Hepatocyte (in vitro differentiated cells): Measurements from ENCODE around the gene PSMD12. TPM values are rescaled to one million over a fixed set of nuclear protein-coding genes. Genes with fewer than 3 reads are reported as not detected.

Experiments used
- DNase-seq: peaks from one replicate; pipeline ENCODE4 v3.0.0-alpha.2; 2016; ENCODE audit warnings: low spot score
- H2AFZ ChIP-seq: fragments of 200-600 bp; sonication (generic); 2 replicates; pipeline ENCODE4 v1.6.0; 2016; ENCODE audit warnings: antibody characterized with exemption, mild to moderate bottlenecking
- H3K27ac ChIP-seq: fragments of 200-600 bp; sonication (generic); 2 replicates; pipeline ENCODE4 v1.5.1; 2016; ENCODE audit warnings: mild to moderate bottlenecking
- H3K27me3 ChIP-seq: fragments of 200-600 bp; sonication (generic); 2 replicates; pipeline ENCODE4 v1.6.1; 2016
- H3K36me3 ChIP-seq: fragments of 200-600 bp; sonication (generic); replicated peaks from 2 replicates; pipeline ENCODE4 v1.5.1; 2016; ENCODE audit warnings: low read depth; ENCODE audit not compliant: insufficient read depth
- H3K4me1 ChIP-seq: fragments of 200-600 bp; sonication (generic); 2 replicates; pipeline ENCODE4 v1.5.1; 2016; ENCODE audit warnings: mild to moderate bottlenecking, moderate library complexity; ENCODE audit not compliant: insufficient read depth
- H3K4me2 ChIP-seq: fragments of 200-600 bp; sonication (generic); 2 replicates; pipeline ENCODE4 v1.6.0; 2016
- H3K4me3 ChIP-seq: fragments of 200-600 bp; sonication (generic); 2 replicates; pipeline ENCODE4 v1.5.1; 2016; ENCODE audit warnings: mild to moderate bottlenecking
- H3K79me2 ChIP-seq: fragments of 200-600 bp; sonication (generic); 2 replicates; pipeline ENCODE4 v1.6.0; 2017; ENCODE audit warnings: mild to moderate bottlenecking
- H3K9me2 ChIP-seq: fragments of 200-600 bp; sonication (generic); replicated peaks from 2 replicates; pipeline ENCODE4 v1.6.0; 2017; ENCODE audit warnings: mild to moderate bottlenecking; ENCODE audit not compliant: insufficient read depth
- H3K9me3 ChIP-seq: fragments of 200-600 bp; sonication (generic); 2 replicates; pipeline ENCODE4 v1.5.1; 2016; ENCODE audit warnings: low read depth, mild to moderate bottlenecking
- H4K20me1 ChIP-seq: fragments of 200-600 bp; sonication (generic); 2 replicates; pipeline ENCODE4 v1.6.0; 2016; ENCODE audit warnings: mild to moderate bottlenecking; ENCODE audit not compliant: insufficient read depth, poor library complexity, severe bottlenecking
- EZH2 ChIP-seq: fragments of 200-600 bp; sonication (generic); IDR thresholded peaks from 2 replicates; pipeline ENCODE4 v1.6.1; 2016; ENCODE audit warnings: antibody characterized with exemption, mild to moderate bottlenecking, borderline replicate concordance
- EZH2phosphoT487 ChIP-seq: fragments of 200-600 bp; sonication (generic); IDR thresholded peaks from one replicate; pipeline ENCODE4 v1.6.1; 2018; ENCODE audit warnings: antibody characterized with exemption, mild to moderate bottlenecking, low read depth, moderate library complexity; ENCODE audit not compliant: unreplicated experiment, severe bottlenecking
- WGBS: methylation state at CpG from one replicate; pipeline ENCODE4 v1.1.6; 2016; ENCODE audit warnings: low lambda C conversion rate; ENCODE audit errors: missing lambda C conversion rate; 5-methylcytosine and 5-hydroxymethylcytosine counted together
- polyA plus RNA-seq: library from polyadenylated mRNA; unstranded; fragments of >200 nt; fragmentation: Nextera tagmentation; extraction: Ambion mirVana; gene quantifications from 2 replicates; pipeline ENCODE4 v1.2.1, GENCODE V29; 2016
- total RNA-seq: library from RNA; depleted of rRNA; stranded (reverse); fragments of >200 nt; gene quantifications from 2 replicates; pipeline ENCODE4 v1.2.3, GENCODE V29; 2014
- TF ChIP-seq, protein P1 (sequence below): fragments of 200-600 bp; sonication (generic); IDR thresholded peaks from 2 replicates; pipeline ENCODE4 v1.5.1; 2016; ENCODE audit warnings: antibody characterized with exemption, mild to moderate bottlenecking; ENCODE audit not compliant: poor library complexity

Gene PSMD12
- total and polyA plus RNA-seq, 2 experiments from 2014 or later, result 28.4 to 65.3 TPM

DNA sequence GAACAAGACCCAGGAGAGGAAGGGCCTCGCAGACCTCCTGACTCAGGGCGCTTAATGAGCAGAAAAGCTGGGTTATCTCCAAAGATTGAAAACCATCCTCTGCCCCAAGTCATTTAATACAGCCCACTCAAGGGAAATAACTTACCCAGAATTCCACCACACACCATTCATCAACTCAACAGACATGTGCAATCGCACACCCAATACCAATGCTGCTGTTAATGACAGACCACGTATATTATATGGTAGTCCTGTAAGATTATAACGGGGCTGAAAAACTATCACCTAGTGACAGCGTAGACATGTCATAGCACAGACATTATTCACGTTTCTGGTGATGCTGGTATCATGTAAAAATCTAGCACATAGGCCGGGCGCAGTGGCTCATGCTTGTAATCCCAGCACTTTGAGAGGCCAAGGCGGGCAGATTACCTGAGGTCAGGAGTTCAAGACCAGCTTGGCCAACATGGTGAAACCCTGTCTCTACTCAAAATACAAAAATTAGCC, 68.9 kb downstream of the PSMD12 start:
- Histone ChIP-seq H3K27ac (no peak overlapping the region), H3K4me1 (no peaks in the 10 kb centered on the region), H4K20me1 (no peaks in the 10 kb centered on the region), H3K27me3 (no peaks in the 10 kb centered on the region), H3K9me3 (no peaks in the 10 kb centered on the region), H3K4me3 (no peak overlapping the region), H3K79me2 (no peaks in the 10 kb centered on the region), H3K4me2 (no peak overlapping the region), H3K9me2 (no peaks in the 10 kb centered on the region), H3K36me3 (no peaks in the 10 kb centered on the region), H2AFZ (no peak overlapping the region)
- TF ChIP-seq, protein P1, sequence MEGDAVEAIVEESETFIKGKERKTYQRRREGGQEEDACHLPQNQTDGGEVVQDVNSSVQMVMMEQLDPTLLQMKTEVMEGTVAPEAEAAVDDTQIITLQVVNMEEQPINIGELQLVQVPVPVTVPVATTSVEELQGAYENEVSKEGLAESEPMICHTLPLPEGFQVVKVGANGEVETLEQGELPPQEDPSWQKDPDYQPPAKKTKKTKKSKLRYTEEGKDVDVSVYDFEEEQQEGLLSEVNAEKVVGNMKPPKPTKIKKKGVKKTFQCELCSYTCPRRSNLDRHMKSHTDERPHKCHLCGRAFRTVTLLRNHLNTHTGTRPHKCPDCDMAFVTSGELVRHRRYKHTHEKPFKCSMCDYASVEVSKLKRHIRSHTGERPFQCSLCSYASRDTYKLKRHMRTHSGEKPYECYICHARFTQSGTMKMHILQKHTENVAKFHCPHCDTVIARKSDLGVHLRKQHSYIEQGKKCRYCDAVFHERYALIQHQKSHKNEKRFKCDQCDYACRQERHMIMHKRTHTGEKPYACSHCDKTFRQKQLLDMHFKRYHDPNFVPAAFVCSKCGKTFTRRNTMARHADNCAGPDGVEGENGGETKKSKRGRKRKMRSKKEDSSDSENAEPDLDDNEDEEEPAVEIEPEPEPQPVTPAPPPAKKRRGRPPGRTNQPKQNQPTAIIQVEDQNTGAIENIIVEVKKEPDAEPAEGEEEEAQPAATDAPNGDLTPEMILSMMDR, result no peak
- TF ChIP-seq EZH2, result no peak
- TF ChIP-seq EZH2phosphoT487, result no peak
- no peak for DNase-seq
- 78% methylated on average over 10 of the region's 10 CpGs for WGBS

DNA sequence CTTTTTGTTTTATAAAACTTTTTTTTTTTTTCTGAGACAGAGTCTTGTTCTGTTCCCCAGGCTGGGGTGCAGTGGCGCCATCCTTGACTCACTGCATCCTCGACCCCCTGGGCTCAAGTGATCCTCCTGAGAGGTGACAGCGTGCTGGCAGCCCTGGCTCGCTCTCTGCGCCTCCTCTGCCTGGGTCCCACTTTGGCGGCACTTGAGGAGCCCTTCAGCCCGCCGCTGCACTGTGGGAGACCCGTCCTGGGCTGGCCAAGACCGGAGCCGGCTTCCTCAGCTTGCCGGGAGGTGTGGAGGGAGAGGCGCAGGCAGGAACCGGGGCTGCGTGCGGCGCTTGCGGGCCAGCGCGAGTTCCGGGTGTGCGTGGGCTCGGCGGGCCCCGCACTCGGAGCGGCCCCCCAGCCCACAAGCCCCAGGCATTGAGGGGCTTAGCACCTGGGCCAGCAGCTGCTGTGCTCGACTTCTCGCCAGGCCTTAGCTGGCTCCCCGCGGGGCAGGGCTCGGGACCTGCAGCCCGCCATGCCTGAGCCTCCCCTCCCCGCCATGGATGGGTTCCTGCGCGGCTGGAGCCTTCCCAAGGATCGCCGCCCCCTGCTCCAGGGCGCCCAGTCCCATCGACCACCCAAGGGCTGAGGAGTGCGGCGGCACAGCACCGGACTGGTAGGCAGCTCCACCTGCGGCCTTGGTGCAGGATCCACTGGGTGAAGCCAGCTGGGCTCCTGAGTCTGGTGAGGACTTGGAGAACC, 71.8 kb downstream of the PSMD12 start:
- H3K27me3 ChIP-seq, result no peaks in the 10 kb centered on the region
- H3K36me3 ChIP-seq, result no peaks in the 10 kb centered on the region
- H3K9me2 ChIP-seq, result no peaks in the 10 kb centered on the region
- WGBS, result 97% methylated on average over 35 of the region's 44 CpGs
- H2AFZ ChIP-seq, result no peak overlapping the region
- H3K4me3 ChIP-seq, result no peak overlapping the region
- no peaks in the 10 kb centered on the region for H3K4me1 ChIP-seq
- TF ChIP-seq, protein P1, result no peak
- TF ChIP-seq EZH2 (no peak), EZH2phosphoT487 (no peak)
- no peaks in the 10 kb centered on the region for H3K9me3 ChIP-seq
- no peak overlapping the region for H3K4me2 ChIP-seq
- no peak overlapping the region for H3K27ac ChIP-seq
- DNase-seq, result no peak
- H4K20me1 ChIP-seq, result no peaks in the 10 kb centered on the region
- no peaks in the 10 kb centered on the region for H3K79me2 ChIP-seq

DNA sequence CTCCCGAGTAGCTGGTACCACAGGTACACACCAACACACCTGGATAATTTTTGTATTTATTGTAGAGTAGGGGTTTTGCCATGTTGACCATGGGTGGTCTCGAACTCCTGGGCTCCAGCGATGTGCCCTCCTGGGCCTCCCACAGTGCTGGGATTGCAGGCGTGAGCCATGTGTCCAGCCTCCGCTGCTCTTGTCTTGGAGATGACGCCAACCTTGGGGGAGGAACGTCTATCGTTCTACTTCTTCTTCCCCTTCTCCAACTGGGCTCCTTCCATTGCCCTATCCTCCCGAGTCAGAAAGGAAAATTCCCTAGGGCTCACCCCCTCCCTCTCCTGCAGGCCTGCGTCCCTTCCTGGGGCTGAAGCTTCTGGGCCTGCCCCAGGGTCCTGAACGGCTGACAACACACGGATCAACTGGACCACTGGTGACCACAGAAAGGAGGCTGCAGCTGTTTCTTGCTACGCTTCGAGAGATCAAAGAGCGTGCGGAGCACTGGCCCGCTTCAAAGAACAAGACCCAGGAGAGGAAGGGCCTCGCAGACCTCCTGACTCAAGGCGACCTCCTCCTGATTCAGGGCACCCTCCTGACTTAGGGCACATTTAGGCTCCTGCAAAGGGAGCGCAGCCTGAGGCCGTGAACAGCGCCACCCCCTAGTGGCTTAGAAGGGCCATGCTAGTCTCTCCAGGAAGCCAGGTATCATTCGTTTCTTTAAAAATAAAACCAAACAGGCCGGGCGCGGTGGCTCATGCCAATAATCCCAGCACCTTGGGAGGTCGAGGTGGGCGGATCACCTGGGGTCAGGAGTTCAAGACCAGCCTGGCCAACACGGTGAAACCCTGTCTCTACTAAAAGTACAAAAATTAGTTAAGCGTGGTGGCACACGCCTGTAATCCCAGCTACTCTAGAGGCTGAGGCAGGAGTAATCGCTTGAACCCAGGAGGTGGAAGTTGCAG, 72.8 kb downstream of the PSMD12 start:
- Histone ChIP-seq H3K4me1 (no peaks in the 10 kb centered on the region), H3K4me2 (peak overlapping the region; percentile 37), H3K79me2 (no peaks in the 10 kb centered on the region), H3K4me3 (no peak overlapping the region), H3K27me3 (no peaks in the 10 kb centered on the region), H3K27ac (no peak overlapping the region), H3K9me2 (no peaks in the 10 kb centered on the region), H2AFZ (peak overlapping the region; percentile 40), H3K9me3 (no peaks in the 10 kb centered on the region), H4K20me1 (no peaks in the 10 kb centered on the region), H3K36me3 (no peaks in the 10 kb centered on the region)
- DNase-seq, result peak; percentile 67
- no peak for TF ChIP-seq EZH2
- TF ChIP-seq, protein P1, result peak; percentile 63
- WGBS, result 70% methylated on average over 32 of the region's 32 CpGs
